Kidney (tissue), 14 donors: ENCODE results near the gene CXXC1. TPM values are rescaled to one million over a fixed set of nuclear protein-coding genes. Genes with fewer than 3 reads are reported as not detected.
"Not testable (repeated sequence)": the region's sequence is repeated elsewhere in the genome, so short reads cannot be mapped to it uniquely, and the experiment has no call there.

Experiments
- DNase-seq, 5 donors: peaks; one replicate each; pipeline ENCODE4 v3.0.0-alpha.2; 2013 to 2020
- FAIRE-seq: peaks from 2 replicates; lab custom pipeline; 2012; peaks lifted over from hg19 to GRCh38; lab: Jason Lieb, UNC
- H3K27ac ChIP-seq, 2 donors: one replicate each; pipeline ENCODE4 v1.7.0; 2013; ENCODE audit warnings: low read depth in 2 of 2, low read length in 2 of 2, inconsistent platforms in 1 of 2
- H3K27me3 ChIP-seq: one replicate; pipeline ENCODE4 v1.7.1; 2013; ENCODE audit warnings: low read length, inconsistent platforms; ENCODE audit not compliant: control insufficient read depth, insufficient read depth
- H3K36me3 ChIP-seq, 3 donors: one replicate each; pipeline versions ENCODE4 v1.7.0 to v1.7.1; 2013; ENCODE audit warnings: low read length in 3 of 3, control low read depth in 1 of 3, inconsistent platforms in 1 of 3; ENCODE audit not compliant: insufficient read depth in 3 of 3, control insufficient read depth in 2 of 3
- H3K4me1 ChIP-seq, 3 donors: one replicate each; pipeline versions ENCODE4 v1.7.0 to v1.7.1; 2013; ENCODE audit warnings: low read length in 3 of 3, inconsistent platforms in 1 of 3, low read depth in 1 of 3; ENCODE audit not compliant: control insufficient read depth in 2 of 3, insufficient read depth in 2 of 3
- H3K4me3 ChIP-seq, 3 donors: one replicate each; pipeline versions ENCODE4 v1.7.0 to v1.8.1; 2013; ENCODE audit warnings: low read length in 3 of 3, control low read depth in 1 of 3, inconsistent platforms in 1 of 3
- H3K9ac ChIP-seq, 3 donors: one replicate each; pipeline versions ENCODE4 v1.7.0 to v1.7.1; 2013; ENCODE audit warnings: low read length in 3 of 3, control low read depth in 1 of 3, inconsistent platforms in 1 of 3
- H3K9me3 ChIP-seq, 3 donors: one replicate each; pipeline versions ENCODE4 v1.7.0 to v1.7.1; 2013; ENCODE audit warnings: low read length in 3 of 3, control low read depth in 1 of 3, inconsistent platforms in 1 of 3; ENCODE audit not compliant: control insufficient read depth in 2 of 3, insufficient read depth in 1 of 3
- intact Hi-C: fragments of 100-400 bp; cut with DNase I; formaldehyde crosslinking; loops from one replicate; pipeline ENCODE4 v1.11.1; 2022
- polyA plus RNA-seq: library from polyadenylated mRNA; stranded (reverse); fragments of 350-450 nt; fragmentation: Illumina TruSeq; extraction: RNeasy Lipid Tissue Mini Kit (QIAGEN cat#74804); gene quantifications from one replicate; pipeline ENCODE4 v1.2.3, GENCODE V29; 2014; ENCODE audit warnings: low read depth, low replicate concordance; ENCODE audit not compliant: insufficient read depth
- total RNA-seq: library from RNA; stranded (reverse); fragmentation: NEBNext Ultra II Directional; extraction: Animal tissue kit (Norgen Biotek cat#: 25700); gene quantifications from one replicate; pipeline ENCODE4 v1.2.1, GENCODE V29; 2021
- TF ChIP-seq, protein P1 (sequence below): IDR thresholded peaks from 3 replicates; pipeline ENCODE4 v1.5.1; 2012; ENCODE audit warnings: mild to moderate bottlenecking, moderate library complexity, borderline replicate concordance; ENCODE audit not compliant: insufficient read depth; ENCODE audit errors: extremely low read depth
- donor health status: control.
- donor health status: control.
- donor health status: control.
- donor health status: control.
- donor health status: control.
- donor health status: DM: yes; HTN: yes; CAD: no.
- donor health status: Normal renal cell carcinoma (clear cell type).

The CXXC1 gene
- total and polyA plus RNA-seq, 2 donors from 2014 or later, result 39.0 to 88.7 TPM

DNA sequence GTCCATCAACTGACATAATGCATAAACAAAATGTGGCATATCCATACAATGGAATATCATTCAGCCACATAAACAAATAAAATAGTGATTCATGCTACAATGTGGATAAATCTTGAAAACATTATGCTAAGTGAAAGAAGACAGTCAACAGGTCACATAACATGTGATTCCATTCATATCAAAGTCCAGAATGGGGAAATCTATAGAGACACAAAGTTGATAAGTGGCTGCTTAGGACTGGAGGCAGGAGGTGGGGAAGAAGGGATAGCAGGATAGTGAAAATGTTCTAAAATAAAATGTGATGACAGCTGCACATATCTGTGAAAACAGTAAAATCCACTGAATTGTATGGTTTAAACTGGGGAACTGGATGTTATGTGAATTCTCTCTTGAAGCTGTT is 39.9 kb downstream of the CXXC1 start:
- Histone ChIP-seq H3K9me3 (no peaks in the 10 kb centered on the region), H3K4me1 (no peaks in the 10 kb centered on the region), H3K27me3 (no peaks in the 10 kb centered on the region), H3K4me3 (no peak overlapping the region), H3K9ac (no peak overlapping the region), H3K27ac (no peak overlapping the region), H3K36me3 (no peaks in the 10 kb centered on the region)
- DNase-seq (no peak), FAIRE-seq (no peak)
- TF ChIP-seq, protein P1, sequence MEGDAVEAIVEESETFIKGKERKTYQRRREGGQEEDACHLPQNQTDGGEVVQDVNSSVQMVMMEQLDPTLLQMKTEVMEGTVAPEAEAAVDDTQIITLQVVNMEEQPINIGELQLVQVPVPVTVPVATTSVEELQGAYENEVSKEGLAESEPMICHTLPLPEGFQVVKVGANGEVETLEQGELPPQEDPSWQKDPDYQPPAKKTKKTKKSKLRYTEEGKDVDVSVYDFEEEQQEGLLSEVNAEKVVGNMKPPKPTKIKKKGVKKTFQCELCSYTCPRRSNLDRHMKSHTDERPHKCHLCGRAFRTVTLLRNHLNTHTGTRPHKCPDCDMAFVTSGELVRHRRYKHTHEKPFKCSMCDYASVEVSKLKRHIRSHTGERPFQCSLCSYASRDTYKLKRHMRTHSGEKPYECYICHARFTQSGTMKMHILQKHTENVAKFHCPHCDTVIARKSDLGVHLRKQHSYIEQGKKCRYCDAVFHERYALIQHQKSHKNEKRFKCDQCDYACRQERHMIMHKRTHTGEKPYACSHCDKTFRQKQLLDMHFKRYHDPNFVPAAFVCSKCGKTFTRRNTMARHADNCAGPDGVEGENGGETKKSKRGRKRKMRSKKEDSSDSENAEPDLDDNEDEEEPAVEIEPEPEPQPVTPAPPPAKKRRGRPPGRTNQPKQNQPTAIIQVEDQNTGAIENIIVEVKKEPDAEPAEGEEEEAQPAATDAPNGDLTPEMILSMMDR, result no peak
- intact Hi-C loops, result no loop called here

DNA sequence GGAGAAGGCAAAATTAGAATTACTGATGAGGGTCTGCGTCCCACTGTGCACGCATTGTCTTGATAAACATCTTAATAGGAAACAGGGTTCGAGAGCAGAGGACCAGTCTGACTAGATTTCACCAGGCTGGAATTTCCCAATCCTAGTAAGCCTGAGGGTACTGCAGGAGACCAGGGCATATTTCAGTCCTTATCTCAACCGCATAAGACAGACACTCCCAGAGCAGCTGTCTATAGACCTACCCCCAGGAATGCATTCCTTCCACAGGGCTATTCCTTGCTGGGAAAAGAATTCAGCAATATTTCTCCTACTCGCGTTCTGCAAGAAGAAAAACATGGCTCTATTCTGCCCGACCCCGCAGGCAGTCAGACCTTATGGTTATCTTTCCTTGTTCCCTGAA is 45.7 kb downstream of the CXXC1 start:
- FAIRE-seq, H3K9ac ChIP-seq: not testable (repeated sequence)

DNA sequence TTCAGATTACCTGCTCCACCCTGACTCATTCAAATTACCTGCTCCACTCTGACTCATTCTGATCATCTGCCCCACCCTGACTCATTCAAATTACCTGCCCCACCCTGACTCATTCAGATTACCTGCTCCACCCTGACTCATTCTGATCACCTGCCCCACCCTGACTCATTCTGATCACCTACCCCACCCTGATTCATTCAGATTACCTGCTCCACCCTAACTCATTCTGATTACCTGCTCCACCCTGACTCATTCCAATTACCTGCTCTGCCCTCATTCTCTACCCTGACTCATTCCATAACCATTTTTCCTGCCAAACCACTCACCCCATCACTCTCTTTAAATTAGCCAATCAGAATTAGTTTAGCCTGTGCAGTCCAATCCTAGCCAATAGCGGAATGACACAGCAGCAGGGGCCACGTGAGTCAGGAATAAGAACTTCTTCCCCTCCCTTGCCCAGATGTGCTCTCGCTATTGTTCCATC is 47.4 kb downstream of the CXXC1 start:
- FAIRE-seq, result no peak
- Histone ChIP-seq H3K4me3 (no peak overlapping the region), H3K9me3 (no peaks in the 10 kb centered on the region), H3K27ac (no peak overlapping the region), H3K4me1 (no peaks in the 10 kb centered on the region), H3K36me3 (no peaks in the 10 kb centered on the region), H3K9ac (no peak overlapping the region), H3K27me3 (no peaks in the 10 kb centered on the region)
- intact Hi-C loops, result no loop called here
- DNase-seq, result no peak
- TF ChIP-seq, protein P1, result no peak

More for the DNA sequence above, 45.7 kb downstream of the CXXC1 start:
- H3K27ac ChIP-seq, intact Hi-C loops, DNase-seq, H3K36me3 ChIP-seq, H3K4me1 ChIP-seq, H3K27me3 ChIP-seq, H3K9me3 ChIP-seq, H3K4me3 ChIP-seq: not testable (repeated sequence)

DNA sequence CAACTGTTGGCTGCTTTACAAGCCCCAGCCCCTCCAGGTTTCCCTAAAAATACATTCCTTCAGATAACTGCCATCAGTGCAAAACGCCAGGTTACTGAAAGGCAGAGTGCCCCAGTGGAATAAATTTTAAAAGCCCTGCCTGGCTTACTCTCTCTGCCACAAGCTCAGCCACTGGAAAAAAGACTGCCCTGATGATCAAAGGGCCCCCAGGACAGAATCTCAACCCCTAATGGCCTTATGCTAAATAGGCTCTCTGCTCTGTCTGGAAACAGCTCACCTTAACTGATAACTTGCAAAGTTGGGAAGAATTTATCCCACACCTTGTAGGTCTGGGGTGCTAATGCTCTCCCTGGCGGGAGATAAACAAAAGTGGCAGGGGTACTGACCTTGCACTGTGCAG is 55.1 kb downstream of the CXXC1 start:
- Histone ChIP-seq H3K9me3 (no peaks in the 10 kb centered on the region), H3K4me1 (no peaks in the 10 kb centered on the region), H3K4me3 (no peak overlapping the region), H3K27me3 (no peaks in the 10 kb centered on the region), H3K9ac (no peak overlapping the region), H3K27ac (no peak overlapping the region), H3K36me3 (no peaks in the 10 kb centered on the region)
- FAIRE-seq, result no peak
- peak in 2 of 5 donors; percentile 15 to 25 for DNase-seq
- TF ChIP-seq, protein P1, result no peak
- intact Hi-C loops, result no loop called here

Other genes with a start within 250 kb of the CXXC1 start
- 43.8 TPM for gene MYO5B, start 92.5 kb downstream of the CXXC1 start, total RNA-seq
- gene MYO5B, start 92.5 kb downstream of the CXXC1 start, polyA plus RNA-seq, result 17.8 TPM
- gene CFAP53, start 21.2 kb downstream of the CXXC1 start, total RNA-seq, result 1.3 TPM
- 3.9 TPM for gene CFAP53, start 21.2 kb downstream of the CXXC1 start, polyA plus RNA-seq
- gene MBD1, start 6.2 kb downstream of the CXXC1 start, total RNA-seq, result 79.3 TPM
- gene MBD1, start 6.2 kb downstream of the CXXC1 start, polyA plus RNA-seq, result 24.7 TPM
- gene SKA1, start 87.4 kb upstream of the CXXC1 start, total RNA-seq, result 0.31 TPM
- gene SKA1, start 87.4 kb upstream of the CXXC1 start, polyA plus RNA-seq, result not detected